ENCODE results near the gene ZG16B.

DNA sequence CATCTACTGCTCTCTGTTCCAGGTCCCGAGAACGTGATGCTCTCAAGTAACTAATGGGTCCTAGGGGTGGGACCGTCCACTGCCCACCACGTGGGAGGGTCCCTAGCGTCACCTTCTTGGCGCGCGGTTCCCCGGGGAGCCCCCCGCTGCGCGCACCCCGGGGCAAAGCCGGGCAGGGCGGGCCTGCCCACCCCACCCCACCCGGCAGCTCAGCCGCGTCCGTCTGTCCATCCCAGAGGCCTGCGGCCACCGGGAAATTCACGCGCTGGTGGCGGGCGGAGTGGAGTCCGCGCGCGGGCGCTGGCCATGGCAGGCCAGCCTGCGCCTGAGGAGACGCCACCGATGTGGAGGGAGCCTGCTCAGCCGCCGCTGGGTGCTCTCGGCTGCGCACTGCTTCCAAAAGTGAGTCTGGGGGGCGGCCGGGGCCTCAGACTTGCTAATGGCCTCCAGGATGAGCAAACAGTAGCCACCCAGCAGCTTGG is 31.3 kb upstream of the ZG16B start:
- no peak for TF ChIP-seq ZC3H10 (CRISPR knock-in tag; IDR thresholded peaks at IDR 0.05)
- TF ChIP-seq, protein P1, sequence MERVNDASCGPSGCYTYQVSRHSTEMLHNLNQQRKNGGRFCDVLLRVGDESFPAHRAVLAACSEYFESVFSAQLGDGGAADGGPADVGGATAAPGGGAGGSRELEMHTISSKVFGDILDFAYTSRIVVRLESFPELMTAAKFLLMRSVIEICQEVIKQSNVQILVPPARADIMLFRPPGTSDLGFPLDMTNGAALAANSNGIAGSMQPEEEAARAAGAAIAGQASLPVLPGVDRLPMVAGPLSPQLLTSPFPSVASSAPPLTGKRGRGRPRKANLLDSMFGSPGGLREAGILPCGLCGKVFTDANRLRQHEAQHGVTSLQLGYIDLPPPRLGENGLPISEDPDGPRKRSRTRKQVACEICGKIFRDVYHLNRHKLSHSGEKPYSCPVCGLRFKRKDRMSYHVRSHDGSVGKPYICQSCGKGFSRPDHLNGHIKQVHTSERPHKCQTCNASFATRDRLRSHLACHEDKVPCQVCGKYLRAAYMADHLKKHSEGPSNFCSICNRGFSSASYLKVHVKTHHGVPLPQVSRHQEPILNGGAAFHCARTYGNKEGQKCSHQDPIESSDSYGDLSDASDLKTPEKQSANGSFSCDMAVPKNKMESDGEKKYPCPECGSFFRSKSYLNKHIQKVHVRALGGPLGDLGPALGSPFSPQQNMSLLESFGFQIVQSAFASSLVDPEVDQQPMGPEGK (CRISPR knock-in tag; IDR thresholded peaks at IDR 0.05; ENCODE audit: borderline replicate concordance), result no peak
- no peak for TF ChIP-seq ESRRG (CRISPR knock-in tag; IDR thresholded peaks at IDR 0.05)
- no peak for TF ChIP-seq CSDC2 (CRISPR knock-in tag; IDR thresholded peaks at IDR 0.05)
- TF ChIP-seq RARB (CRISPR knock-in tag; IDR thresholded peaks at IDR 0.05), result no peak
- TF ChIP-seq, protein P2, sequence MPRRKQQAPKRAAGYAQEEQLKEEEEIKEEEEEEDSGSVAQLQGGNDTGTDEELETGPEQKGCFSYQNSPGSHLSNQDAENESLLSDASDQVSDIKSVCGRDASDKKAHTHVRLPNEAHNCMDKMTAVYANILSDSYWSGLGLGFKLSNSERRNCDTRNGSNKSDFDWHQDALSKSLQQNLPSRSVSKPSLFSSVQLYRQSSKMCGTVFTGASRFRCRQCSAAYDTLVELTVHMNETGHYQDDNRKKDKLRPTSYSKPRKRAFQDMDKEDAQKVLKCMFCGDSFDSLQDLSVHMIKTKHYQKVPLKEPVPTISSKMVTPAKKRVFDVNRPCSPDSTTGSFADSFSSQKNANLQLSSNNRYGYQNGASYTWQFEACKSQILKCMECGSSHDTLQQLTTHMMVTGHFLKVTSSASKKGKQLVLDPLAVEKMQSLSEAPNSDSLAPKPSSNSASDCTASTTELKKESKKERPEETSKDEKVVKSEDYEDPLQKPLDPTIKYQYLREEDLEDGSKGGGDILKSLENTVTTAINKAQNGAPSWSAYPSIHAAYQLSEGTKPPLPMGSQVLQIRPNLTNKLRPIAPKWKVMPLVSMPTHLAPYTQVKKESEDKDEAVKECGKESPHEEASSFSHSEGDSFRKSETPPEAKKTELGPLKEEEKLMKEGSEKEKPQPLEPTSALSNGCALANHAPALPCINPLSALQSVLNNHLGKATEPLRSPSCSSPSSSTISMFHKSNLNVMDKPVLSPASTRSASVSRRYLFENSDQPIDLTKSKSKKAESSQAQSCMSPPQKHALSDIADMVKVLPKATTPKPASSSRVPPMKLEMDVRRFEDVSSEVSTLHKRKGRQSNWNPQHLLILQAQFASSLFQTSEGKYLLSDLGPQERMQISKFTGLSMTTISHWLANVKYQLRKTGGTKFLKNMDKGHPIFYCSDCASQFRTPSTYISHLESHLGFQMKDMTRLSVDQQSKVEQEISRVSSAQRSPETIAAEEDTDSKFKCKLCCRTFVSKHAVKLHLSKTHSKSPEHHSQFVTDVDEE (CRISPR knock-in tag; IDR thresholded peaks at IDR 0.05), result no peak
- TF ChIP-seq, protein P3, sequence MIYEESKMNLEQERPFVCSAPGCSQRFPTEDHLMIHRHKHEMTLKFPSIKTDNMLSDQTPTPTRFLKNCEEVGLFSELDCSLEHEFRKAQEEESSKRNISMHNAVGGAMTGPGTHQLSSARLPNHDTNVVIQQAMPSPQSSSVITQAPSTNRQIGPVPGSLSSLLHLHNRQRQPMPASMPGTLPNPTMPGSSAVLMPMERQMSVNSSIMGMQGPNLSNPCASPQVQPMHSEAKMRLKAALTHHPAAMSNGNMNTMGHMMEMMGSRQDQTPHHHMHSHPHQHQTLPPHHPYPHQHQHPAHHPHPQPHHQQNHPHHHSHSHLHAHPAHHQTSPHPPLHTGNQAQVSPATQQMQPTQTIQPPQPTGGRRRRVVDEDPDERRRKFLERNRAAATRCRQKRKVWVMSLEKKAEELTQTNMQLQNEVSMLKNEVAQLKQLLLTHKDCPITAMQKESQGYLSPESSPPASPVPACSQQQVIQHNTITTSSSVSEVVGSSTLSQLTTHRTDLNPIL (CRISPR knock-in tag; IDR thresholded peaks at IDR 0.05; ENCODE audit: low read depth), result no peak
- TF ChIP-seq OSR1 (CRISPR knock-in tag; IDR thresholded peaks at IDR 0.05), result no peak
- TF ChIP-seq SNAI2 (CRISPR knock-in tag; IDR thresholded peaks at IDR 0.05), result no peak

Data from SK-N-SH treated with all-trans-retinoic acid at 6 μM for 48 hours (cell line).